Erythroblast (primary cell): ENCODE measurements around the gene GCNT4.

Experiments used
- GATA1 ChIP-seq: IDR thresholded peaks from 2 replicates; pipeline ENCODE4 v1.6.1; 2011; ENCODE audit warnings: low read depth, mild to moderate bottlenecking, control low read depth, low read length, moderate library complexity
- POLR2A ChIP-seq: IDR thresholded peaks from 2 replicates; pipeline ENCODE4 v1.6.1; 2011; ENCODE audit warnings: mild to moderate bottlenecking, low read length

DNA sequence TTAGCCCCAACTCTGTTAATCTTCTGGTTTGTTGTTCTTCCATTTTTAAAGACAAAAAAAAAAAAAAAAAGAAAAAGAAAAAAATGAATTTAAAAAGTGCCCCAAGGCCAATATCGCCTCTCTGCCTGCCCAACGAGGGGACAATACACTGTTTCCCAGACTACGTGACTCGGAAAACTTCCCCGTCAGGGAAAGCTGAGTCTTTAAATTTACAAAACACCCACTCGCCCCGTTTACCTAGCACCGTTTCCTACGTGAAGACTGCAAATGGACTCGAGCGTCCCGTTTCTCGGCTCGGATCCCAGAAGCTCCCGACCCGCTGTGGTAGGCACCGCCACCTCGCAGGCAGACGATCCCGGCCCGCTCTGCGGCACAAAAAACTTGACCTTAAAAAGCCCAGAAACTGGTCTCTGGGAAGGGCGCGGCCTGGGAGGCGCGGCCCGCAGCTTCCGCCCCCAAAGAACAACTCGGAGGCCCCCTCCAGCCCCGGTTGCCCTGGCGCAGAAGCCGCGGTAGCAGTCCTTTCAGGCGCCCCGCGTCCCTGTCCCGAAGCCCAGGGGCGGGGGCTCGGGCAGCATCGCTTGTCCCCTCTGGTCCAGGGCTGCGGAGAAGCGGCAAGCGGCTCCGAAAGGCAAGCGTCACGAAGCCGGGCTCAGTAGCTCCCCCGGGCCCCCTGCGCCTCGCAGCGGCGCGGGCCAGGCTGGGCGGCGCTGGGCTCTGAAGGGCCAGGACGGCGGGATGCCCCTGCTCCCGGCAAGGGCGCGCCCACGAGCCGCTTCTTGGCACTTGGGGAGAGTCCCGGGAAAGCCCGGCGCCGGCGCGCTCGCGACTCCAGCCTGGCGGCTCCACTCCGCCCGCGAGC lies at the start of gene GCNT4:
- TF ChIP-seq POLR2A (no peak), GATA1 (no peak)
